Measurements from ENCODE around the gene TMEM145.

- no peak for TF ChIP-seq POLR2A (IDR thresholded peaks at IDR 0.05; ENCODE audit: low read depth, low read length)
- TF ChIP-seq TAF1 (IDR thresholded peaks at IDR 0.05; ENCODE audit: borderline replicate concordance, low read depth, low read length) = no peak
Measured at GRCh38 chr19:42291435-42291810, 21.7 kb upstream of the TMEM145 start.

Data from GM12892 (cell line).